CD4-positive, alpha-beta T cell treated with Interleukin-12 subunit alpha and Interleukin-12 subunit beta, for 1 hour (primary cell): Measurements from ENCODE around the gene OTOGL.
"Not testable (repeated sequence)": the region's sequence is repeated elsewhere in the genome, so short reads cannot be mapped to it uniquely, and the experiment has no call there.

Experiments used
- DNase-seq: peaks from one replicate; pipeline ENCODE4 v3.0.0-alpha.2; 2020

Gene OTOGL

DNA sequence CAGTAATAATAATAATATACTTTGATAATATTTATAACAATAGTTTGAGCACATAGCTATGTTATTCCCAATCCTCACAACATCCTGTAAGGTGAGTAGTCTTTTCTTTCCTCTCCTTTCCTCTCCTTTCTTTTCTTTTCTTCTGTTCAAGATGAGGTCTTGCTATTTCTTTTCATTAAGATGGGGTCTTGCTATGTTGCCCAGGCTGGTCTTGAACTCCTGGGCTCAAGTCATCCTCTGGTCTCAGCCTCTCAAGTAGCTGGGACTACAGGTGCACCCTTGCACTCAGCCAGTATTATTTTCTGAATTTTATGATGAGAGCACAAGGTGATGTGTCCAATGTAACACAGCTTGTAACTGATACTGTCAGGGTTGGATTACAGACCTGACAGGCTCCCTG, 134.6 kb downstream of the OTOGL start:
- DNase-seq = no peak

DNA sequence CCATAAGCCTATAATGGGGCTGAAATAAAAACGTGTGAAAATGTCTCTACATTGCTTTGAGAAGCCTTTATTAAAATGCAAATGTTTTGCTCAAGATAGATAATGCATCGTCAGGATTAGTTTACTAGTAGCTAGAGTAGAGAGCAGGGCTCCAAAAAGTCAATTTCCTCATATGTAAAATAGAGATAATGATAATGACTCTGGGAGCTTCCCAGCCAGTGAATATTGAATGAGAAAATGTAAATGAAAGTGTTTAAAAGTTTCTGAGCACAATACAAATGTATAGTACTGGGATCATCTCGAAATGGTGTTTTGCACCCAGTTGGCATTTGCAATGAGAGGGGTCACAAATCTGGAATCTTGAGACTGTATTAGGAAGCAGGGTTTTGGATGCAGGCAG, 135.3 kb downstream of the OTOGL start:
- no peak for DNase-seq

DNA sequence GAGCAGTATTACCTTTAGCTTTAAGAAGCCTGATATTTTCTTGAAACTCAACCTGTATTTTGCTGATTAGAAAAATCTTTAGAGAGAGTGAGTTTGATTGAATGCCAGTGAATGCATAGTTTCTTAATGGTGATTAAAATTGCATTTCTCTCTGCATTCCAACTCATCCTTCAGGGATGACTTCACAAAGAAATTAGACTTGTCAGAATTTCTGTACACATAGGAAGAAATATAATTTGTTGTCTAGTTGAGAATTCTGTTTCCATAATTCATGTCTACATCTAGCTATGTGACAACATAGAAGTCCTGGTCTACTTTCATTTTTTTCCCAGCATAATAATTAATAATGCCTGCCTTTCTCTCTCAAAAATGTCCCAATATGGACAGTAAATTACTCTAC, 136.6 kb downstream of the OTOGL start:
- no peak for DNase-seq

DNA sequence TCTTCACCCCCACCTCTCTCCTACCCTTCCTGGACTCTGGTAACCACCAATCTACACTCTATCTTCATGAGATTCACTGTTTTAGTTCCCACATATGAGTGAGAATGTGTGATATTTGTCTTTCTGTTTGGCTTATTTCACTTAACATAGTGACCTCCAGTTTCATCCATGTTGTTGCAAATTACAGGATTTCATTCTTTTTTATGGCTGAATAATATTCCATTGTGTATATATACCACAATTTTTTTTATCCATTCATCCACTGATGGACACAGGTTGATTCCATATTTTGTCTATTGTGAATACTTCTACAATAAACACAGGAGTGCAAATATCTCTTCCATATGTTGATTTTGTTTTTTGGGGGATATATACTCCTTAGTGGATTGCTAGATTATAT, 140.5 kb downstream of the OTOGL start:
- no peak for DNase-seq

DNA sequence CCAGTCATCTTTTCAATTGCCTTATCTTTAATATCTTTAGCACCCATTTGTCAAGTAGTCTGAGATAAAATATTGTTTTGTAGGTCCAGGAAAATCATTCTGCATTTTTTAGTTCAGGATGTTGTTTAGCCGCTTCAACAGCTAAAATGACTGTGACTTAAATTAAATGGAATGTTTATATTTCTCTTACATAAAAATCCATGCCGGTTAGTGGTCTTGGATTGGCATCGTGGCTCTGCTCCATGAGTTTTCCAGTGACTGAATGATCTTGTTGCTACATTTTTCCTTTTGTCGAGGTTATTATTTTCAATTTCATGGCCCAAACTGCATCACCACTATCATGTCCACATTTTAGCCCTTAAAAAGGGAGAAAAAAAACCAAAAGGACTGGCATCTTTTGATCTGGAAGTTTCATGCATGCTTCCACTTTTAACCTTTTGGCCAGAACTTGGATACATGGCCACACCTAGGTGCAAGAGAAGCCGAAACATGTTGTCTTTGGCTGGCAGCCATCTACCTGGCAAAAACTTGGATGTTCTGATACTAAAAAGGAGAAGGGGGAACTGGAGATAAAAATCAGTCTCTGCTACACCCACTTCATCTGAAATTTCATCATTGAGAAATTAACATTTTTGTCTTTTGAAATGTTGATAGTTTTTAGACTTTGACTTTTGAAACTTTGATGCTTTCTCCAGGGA, 142.4 kb downstream of the OTOGL start:
- DNase-seq = no peak

DNA sequence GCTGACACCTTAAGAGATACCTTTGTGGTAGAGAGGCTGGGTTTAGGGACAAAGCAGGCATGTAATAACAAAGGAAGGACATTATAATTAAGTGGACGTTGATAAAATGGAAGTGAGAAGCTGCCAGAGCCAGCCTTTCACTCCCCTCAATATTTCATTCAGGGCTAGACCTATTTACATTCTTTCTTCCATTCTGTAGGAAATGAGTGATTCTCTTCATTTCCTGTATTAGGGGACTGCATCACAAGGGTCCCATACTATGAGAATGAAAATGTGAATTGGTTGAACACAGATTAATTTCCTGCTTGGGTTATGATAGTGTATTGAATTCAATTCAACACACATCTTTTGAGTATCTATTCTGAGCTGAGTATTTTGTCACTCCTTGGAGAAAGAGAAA, 143.0 kb downstream of the OTOGL start:
- DNase-seq = no peak

DNA sequence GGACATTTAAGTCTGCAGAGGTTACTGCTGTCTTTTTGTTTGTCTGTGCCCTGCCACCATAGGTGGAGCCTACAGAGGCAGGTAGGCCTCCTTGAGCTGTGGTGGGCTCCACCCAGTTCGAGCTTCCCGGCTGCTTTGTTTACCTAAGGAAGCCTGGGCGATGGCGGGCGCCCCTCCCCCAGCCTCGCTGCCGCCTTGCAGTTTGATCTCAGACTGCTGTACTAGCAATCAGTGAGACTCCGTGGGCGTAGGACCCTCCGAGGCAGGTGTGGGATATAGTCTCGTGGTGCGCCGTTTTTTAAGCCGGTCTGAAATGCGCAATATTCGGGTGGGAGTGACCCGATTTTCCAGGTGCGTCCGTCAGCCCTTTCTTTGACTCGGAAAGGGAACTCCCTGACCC, 150.2 kb downstream of the OTOGL start:
- not testable (repeated sequence) for DNase-seq

DNA sequence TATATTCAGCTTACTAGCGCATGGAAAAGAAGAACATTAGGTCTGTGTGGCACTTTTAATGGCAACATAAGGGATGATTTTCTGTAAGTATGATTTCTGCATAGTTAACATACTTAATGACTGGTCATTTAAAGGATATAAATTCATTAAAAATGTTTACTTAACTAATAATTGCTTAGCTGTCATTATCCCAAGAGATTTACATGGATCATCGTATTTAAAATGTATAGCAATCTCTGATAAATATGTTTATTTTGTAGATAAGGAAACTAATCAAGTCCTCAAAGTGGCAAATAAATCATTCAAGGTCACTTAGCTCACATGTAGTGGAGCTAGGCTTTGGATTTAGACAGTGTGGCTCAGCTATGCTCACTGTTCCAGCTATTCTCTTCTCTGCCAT, 158.6 kb downstream of the OTOGL start:
- DNase-seq = no peak

DNA sequence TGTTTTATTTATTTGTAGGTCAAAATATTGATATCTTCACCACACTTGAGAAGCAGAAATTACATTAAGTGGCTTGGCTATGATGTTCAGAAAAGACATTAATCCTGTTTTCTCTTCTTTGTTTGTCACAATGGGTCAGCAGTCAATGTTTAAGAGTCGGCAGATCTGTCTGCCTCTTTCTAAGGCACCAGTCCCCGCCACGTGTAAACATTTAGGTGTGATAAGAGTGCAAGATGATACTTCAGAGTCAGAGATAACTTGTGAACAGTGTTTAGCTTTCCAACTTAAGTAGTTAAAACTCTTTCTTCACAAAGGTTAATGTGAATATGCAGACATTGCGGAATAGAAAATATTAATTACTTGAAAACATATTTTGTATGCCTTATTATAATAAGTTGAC, 160.9 kb downstream of the OTOGL start:
- DNase-seq = no peak

DNA sequence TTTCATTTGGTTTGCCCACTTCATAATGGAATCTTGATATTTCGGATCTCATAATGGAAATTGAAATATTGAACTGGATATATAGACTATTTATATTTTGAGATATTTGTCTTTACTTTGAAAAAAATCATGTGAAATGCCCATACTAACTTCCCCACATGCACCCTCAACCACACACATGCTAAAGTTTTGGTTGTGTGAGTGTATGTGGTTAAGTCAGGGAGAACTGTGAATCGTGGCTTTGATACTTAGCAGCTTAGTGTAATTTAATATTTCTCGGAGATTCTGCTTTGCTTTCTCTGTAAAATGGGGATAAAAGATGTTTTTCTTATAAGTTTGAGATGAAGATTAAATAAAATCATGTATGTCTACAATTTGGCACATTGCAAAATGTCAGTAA, 162.1 kb downstream of the OTOGL start:
- no peak for DNase-seq

DNA sequence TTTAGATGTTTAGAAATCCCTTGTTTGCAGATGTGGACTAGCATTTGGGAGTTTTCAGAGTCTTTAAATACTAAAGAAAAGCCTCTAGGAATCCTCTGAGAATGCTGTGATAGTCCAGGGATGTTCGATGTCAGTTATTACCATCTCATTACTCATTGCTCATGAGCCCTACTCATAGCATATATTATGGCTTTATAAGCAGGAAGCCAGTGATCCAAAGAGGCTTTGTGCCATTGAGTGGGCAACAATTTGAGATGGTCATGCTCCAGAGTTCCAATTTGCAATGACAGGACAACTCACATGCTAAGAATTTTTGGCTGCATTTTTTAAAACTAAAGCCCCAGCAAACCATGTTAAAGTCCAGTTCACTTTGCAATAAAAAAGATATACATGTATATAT, 163.0 kb downstream of the OTOGL start:
- no peak for DNase-seq

DNA sequence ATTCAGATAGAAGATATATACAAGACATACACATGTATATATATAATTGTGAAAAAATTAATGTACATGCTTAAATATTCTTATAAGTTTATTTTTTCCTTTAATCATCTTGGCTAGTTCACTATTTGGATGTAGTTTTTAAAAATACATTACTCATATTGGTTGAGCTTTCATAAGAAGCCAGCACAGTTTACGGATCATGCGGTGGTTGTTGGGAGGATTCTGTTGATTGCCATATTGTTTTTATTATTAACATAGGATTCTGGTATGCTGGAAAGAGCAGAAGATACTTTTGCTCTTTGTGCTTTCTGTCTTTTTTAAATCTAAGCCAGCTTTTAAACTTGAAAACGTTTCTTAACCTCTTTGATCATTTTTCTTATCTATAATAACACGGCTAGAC, 163.4 kb downstream of the OTOGL start:
- DNase-seq = no peak

DNA sequence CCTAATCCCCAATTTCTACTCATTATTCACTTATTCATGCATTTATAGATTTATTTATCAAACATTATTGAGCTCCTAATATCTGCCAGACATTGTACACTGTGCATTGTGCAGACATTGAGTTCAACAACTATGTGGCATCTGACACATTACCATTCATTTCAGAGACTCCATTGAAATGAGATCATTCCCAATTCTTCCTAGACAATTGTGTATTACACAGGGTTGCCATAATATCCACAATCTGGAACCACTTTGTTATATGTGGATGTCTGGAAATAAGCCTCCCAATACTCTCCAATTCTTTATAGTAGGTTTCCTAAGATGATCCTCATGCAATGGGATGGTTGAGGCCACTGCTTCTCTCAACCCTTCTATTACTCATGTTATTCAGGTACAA, 165.0 kb downstream of the OTOGL start:
- no peak for DNase-seq

DNA sequence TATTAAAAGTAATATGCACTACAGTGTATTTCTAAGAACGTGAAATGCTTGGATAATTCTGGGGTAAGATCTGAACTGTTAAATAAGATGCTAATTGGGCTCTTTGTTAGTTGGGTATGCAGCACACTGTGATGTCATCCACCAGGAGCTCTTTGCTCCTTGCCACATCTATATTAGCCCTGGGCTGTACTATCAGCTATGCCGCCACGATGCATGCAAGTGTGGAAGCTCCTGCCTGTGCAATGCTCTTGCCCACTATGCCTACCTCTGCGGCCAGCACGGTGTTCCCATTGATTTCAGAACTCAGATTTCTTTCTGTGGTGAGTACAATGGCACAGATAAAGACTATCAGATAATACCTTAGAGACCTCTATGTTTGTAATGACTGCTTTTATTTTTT, 165.6 kb downstream of the OTOGL start:
- no peak for DNase-seq

DNA sequence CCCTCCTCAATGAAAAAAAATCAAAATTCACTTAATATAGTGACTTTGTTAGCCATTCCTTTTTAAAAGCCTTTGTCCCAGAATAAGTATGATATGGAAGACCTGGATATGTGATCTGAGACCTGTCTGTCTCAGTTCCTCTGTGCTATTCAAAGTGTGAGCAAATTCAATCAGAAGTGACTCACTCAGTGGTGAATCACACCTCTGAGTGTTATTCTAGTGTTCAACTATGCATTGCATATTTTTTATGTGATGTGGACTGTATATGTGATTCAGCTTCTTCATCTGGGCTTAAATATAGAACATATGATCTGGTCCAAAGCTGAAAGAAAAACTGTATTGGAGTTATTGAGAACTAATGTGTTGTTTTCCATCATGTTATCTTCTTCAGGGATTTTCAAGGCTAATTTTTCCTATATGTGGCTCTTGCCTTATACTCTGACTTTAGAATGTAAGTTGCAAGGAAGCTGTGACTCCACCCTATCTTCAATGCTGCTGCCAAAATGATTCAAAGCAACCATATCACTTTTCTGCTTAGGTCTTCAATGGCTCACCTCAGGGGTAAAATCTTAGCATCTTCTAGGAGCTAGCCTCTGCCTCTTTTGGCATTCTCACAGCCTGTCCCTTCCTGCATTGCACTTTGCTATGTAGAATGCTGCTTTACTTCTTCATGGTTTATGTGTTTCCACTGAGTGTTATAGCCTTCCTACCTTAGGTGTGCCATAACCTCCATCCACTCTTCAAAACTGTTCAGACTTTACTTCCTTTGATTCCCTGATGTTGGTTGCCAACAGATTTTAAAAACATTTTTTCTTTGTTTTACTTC, 169.8 kb downstream of the OTOGL start:
- DNase-seq = no peak

DNA sequence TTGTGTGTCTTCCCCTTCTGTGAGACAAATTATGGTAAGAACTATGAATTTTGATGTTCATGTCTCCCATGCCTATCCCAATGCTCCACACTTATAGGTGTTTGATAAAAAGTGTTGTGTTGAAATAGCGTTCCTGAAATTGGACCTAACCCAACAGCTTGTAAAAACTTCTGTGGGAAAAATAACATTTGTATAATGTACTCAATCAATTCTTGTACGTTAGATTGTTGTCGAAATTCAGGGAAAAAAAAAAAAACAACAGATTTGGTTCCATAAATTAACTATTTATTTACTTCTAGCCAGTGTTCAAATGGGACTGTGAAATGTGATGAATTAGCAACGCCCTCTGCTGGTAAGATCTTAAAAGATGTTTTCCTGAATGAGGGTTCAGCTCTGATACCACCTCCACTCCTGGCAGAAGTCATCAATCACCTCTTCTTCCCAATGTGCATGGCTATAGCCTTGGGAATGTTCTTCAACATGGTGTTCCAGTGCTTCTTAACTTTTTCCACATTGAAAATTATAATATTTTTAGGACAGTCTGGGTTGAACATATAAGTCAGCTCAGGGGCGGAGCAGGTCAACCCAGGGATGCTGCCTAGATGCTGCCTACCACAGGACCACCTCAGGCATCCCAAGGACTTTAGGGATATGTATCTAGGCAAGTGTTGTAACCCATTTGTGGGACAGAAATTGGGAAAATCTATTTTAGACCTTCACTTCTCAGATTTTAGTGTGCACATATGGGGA, 170.6 kb downstream of the OTOGL start:
- peak; percentile 36 for DNase-seq

DNA sequence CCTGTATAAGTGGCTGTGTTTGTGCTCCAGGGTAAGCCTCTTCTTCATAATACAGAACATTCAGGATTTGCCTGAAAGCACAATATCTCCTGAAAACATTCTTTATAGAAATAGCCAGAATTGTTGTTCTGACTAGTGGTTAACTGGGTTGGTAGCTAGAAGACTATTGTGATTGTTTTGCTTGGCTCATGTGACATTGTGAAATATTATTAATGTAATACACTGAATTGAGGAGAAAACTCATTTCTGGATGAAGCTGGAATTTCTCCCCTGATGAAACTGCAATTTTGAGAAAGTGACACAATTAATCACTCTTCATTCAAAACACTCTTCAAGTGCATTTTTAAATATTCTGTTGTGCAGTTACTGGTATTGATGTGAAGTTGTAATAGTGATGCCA, 172.4 kb downstream of the OTOGL start:
- DNase-seq = no peak

DNA sequence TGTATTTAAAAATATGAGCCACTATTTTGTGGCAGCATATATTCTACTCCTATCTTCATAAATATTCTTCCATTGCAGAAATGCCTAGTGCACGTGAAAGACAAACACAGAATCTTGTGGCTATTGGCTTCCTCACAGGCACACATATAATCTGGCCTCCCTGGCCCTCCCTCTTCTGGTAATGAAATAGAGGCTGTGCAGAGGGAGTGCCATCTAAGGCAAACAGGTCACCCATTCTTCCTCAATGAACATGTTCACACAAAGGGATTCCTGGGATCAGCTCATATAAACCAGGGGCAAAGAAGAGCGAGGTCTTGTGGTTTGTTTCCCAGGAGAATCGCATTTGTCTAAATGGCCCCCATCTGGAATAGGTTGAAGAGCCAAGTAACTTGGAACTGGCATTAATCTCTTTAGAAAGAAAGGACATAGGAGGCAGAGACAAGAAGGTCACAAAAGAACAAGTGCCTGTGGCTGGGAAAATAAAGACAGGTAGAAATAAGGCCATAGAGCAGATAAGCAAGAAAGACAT, 173.1 kb downstream of the OTOGL start:
- no peak for DNase-seq

DNA sequence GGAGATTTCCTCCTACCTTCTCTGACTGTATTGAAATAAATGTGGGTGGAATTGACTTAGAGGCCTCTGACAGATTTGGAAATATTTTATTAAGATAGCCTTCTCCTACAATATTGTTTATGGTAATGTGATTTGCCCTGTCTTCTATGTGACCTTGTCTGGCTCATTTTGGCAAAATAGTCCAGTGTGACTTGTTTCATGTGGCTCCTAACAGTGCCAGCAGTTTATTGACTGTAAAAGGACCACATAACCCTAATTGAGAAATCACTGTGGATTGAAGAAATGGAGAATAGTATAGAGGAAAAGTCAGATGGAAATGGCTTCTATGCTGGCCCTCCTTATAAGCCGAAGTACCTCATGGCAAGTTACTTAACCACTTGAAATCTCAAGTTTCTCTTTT, 173.8 kb downstream of the OTOGL start:
- no peak for DNase-seq

DNA sequence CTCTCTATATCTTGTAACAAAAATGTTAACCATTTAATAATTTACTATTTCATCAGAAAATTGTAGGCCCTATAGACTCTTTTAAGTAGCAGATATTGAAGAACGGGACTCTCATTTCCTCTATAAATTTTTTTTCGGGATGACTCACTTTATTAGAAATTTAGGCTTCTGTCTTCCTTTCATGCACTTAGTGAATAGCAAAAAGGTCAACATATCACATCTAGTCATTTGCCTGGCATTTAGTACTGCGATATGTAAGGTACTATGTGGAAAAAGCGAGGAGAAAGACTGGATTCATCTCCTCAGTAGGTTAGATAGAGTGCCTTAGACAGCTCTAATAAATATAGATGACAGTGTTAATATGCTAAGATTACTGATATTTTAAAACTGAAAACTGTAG, 178.4 kb downstream of the OTOGL start:
- no peak for DNase-seq

DNA sequence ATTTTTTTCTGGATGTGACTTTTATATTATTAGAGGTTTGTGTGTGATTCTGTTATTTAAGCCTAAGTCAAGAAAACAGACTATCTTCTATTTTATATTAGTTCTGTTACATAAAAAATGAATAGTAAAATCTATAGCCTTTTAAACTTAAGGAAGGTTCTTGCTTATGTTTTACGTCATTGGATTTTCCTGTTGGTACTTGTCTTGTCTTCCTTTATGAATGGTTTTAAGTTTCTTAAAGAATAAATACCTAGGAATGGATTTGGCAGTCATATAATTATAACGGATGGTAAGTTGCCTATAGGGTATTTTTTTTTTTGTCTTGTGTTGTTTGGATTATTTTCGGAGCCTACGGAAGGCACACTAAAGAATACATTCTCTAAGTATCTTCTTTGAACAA, 182.9 kb downstream of the OTOGL start:
- no peak for DNase-seq

DNA sequence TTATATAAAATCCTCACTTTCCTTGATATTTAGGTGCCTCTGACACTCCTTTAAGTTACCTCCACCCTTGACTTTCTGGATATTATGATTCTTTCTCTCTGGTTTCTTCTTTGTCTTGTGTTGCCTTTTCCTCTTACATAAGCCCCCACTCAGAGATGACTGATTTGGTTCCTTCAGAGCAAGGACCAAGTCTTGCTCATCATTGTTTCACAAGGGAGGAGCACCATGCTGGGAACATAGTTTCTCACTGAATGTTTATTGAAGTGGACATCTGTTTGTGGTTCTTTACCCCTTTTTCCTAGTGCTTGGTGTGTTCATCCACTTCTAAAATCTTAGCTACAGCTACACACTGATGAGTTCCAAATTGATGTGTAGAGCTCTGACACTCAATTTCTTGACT, 183.4 kb downstream of the OTOGL start:
- DNase-seq = no peak

DNA sequence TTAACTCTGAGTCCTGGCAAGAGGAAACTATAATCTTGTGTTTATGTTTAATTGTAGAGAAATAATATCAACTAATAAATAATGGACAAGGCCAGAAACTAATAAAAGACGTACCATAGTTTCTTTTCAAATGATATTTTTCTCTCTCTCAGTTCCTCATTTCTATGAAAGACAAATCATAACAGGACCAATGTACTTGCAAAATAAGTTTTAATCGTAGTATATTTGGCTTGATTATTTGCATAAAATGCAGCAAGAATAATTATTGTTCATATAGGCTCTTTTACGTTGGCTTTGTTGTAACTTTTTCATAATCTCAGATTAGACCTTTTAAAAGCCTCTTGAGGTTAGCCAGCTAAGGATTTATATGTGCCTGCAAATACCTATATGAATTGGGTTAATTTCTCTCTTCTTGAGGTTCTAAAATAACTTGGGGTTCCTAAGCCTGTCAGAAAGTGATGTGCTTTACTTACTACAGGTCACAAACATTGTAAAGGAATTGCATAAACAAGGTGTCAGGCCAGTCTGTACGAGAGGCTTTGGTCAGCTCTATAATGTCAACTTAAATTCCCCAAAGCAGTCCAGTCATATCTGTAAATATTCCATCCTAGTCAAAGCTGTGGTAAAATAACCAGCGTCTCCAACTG, 191.9 kb downstream of the OTOGL start:
- DNase-seq = no peak
